Measurements from ENCODE around the gene MEGF11.
"Not testable (repeated sequence)": the region's sequence is repeated elsewhere in the genome, so short reads cannot be mapped to it uniquely, and the experiment has no call there.

The MEGF11 gene

GRCh38 chr15:65869954-65870871, 383.3 kb downstream of the MEGF11 start:
- peak; percentile 42 for DNase-seq

GRCh38 chr15:65869126-65869953, 384.2 kb downstream of the MEGF11 start, which contains the start of gene RAB11A:
TSS of gene RAB11A (plus strand) at chr15:65869491. CDS start at chr15:65869586, 95 bp downstream.
- peak; percentile 95 for DNase-seq

- no peak for DNase-seq
Measured at GRCh38 chr15:65868546-65869125, 384.9 kb downstream of the MEGF11 start.

GRCh38 chr15:65867933-65868332, 385.6 kb downstream of the MEGF11 start:
- DNase-seq, result not testable (repeated sequence)

- no peak for DNase-seq
Measured at GRCh38 chr15:65867244-65867643, 386.3 kb downstream of the MEGF11 start.

GRCh38 chr15:65863106-65863505, 390.4 kb downstream of the MEGF11 start:
- no peak for DNase-seq

- peak; percentile 72 for DNase-seq
Measured at GRCh38 chr15:65862682-65863081, 390.9 kb downstream of the MEGF11 start.

- DNase-seq, result no peak
Measured at GRCh38 chr15:65857718-65858402, 395.7 kb downstream of the MEGF11 start.

GRCh38 chr15:65856821-65857455, 396.6 kb downstream of the MEGF11 start:
- peak; percentile 66 for DNase-seq

- no peak for DNase-seq
Measured at GRCh38 chr15:65851981-65852380, 401.6 kb downstream of the MEGF11 start.

- no peak for DNase-seq
Measured at GRCh38 chr15:65847989-65848388, 405.6 kb downstream of the MEGF11 start.

- DNase-seq, result no peak
Measured at GRCh38 chr15:65845826-65846519, 407.6 kb downstream of the MEGF11 start.

All from NCI-H146 (cell line).